Sigmoid colon (tissue), 4 donors: ENCODE measurements around the gene AFTPH.

Experiments
- POLR2A ChIP-seq, 2 donors: fragments of 450-650 bp; IDR thresholded peaks; one replicate each; pipeline ENCODE4 v1.6.1; 2016; ENCODE audit warnings: antibody characterized with exemption in 2 of 2, mild to moderate bottlenecking in 2 of 2, moderate library complexity in 2 of 2
- POLR2AphosphoS5 ChIP-seq, 4 donors: sonication (generic); formaldehyde crosslinking; IDR thresholded peaks; one replicate each; pipeline ENCODE4 v1.6.1; 2017; ENCODE audit warnings: antibody characterized with exemption in 4 of 4
- TF ChIP-seq, protein P1 (sequence below), 4 experiments: fragments of 450-650 bp in 3 of 4; fragments of 200-600 bp in 1 of 4; IDR thresholded peaks; one replicate each; pipeline ENCODE4 v1.5.1; 2016 to 2019; ENCODE audit warnings: antibody characterized with exemption in 4 of 4, mild to moderate bottlenecking in 3 of 4, moderate library complexity in 2 of 4

DNA sequence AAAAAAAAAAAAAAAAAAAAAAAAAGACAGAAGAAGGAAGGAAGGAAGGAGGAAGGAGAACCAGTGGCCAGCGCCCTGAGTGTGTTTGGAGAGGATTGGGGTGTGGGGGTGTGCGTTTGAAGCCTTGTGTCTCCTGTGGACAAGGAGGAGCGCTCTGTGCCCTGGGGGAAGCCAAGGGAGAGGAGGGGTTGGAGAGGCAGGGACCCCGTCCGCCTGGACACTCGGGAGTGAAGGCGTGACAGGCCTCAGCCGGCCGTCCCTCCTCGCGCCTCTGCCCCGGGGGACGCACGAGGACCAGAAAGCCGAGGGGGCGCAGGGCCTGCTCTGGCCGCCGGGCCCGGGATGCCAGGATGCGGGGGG is 84.7 kb downstream of the AFTPH start:
- TF ChIP-seq, protein P1, sequence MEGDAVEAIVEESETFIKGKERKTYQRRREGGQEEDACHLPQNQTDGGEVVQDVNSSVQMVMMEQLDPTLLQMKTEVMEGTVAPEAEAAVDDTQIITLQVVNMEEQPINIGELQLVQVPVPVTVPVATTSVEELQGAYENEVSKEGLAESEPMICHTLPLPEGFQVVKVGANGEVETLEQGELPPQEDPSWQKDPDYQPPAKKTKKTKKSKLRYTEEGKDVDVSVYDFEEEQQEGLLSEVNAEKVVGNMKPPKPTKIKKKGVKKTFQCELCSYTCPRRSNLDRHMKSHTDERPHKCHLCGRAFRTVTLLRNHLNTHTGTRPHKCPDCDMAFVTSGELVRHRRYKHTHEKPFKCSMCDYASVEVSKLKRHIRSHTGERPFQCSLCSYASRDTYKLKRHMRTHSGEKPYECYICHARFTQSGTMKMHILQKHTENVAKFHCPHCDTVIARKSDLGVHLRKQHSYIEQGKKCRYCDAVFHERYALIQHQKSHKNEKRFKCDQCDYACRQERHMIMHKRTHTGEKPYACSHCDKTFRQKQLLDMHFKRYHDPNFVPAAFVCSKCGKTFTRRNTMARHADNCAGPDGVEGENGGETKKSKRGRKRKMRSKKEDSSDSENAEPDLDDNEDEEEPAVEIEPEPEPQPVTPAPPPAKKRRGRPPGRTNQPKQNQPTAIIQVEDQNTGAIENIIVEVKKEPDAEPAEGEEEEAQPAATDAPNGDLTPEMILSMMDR (IDR thresholded peaks at IDR 0.05), result no peak
- TF ChIP-seq POLR2A (IDR thresholded peaks at IDR 0.05) (no peak), POLR2AphosphoS5 (IDR thresholded peaks at IDR 0.05) (no peak)
